NCI-H2107 (cell line): ENCODE measurements around the gene SPAG9.

Experiments
- DNase-seq: peaks from one replicate; lab custom pipeline; 2025; lab: John Stamatoyannopoulos, UW

SPAG9 gene

GRCh38 chr17:50939542-50939794 is 181.2 kb downstream of the SPAG9 start:
- DNase-seq = no peak

DNA sequence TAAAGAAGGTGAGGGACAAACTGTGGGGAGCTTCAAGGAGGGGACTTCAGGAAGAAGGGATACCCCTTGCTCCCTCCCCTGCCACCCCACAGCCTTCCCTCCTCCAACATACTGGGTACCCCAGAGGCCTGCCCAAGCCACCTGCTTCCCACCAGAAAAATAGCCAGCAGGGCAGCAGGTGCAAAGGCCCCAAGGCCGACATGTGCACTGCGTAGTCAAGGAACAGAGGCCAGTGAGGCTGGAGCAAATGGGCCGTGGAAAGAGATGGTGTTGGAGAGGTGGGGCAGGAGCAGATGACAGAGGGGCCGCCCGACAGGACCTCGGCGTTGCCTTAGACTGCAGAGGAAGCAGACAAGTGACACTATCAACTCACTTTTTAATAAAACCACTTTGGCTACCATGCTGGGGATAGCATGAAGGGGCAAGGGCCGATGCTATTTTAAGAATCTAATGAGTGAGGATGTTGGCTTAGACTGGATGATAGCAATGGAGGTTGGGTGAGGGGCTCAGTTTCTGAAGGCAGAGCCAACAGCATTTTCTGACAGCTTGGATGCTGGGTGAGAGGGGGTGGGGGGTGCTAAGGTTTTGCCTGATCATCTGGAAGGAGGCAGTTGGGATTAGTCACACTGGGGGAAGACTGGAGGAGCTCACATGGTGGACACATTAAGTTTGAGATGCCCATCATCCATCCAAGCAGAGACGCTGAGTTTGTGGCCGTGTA is 181.7 kb downstream of the SPAG9 start:
- no peak for DNase-seq

DNA sequence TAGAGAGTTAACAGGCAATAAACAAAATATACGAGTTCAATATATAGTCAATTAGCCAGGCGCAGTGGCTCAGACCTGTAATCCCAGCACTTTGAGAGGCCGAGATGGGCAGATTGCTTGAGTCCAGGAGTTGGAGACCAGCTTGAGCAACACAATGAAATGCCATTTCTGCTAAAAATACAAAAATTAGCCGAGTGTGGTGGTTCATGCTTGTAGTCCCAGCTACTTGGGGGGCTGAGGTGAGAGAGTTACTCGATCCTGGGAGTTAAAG is 184.7 kb downstream of the SPAG9 start:
- no peak for DNase-seq

GRCh38 chr17:50935221-50935995 is 185.3 kb downstream of the SPAG9 start:
- no peak for DNase-seq

DNA sequence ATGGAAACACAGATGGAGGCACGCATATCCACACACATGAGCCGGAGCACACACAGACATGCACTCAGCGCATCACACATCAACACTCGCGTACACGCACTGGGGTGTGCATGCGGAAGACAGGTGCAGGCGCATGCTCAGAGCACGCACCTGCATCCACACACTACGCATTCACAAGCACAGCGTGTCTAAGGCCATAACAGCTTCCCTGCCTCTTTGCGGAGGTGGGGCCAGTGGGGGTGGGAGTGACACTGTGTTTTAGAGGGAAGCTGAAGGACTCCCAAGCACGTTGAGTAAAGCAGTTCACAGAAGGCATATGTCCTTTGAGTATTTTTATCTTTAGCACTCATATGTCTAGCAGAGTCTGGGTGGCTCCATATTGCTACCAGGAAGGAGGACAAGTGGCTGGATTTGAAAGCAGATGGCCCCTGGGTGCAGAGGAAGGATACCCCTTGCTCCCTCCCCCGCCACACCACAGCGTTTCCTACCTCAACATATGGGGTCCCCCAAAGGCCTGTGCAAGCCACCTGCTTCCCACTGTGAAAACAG is 185.9 kb downstream of the SPAG9 start:
- no peak for DNase-seq

- DNase-seq = no peak
Measured at GRCh38 chr17:50934161-50934560, 186.5 kb downstream of the SPAG9 start.

DNA sequence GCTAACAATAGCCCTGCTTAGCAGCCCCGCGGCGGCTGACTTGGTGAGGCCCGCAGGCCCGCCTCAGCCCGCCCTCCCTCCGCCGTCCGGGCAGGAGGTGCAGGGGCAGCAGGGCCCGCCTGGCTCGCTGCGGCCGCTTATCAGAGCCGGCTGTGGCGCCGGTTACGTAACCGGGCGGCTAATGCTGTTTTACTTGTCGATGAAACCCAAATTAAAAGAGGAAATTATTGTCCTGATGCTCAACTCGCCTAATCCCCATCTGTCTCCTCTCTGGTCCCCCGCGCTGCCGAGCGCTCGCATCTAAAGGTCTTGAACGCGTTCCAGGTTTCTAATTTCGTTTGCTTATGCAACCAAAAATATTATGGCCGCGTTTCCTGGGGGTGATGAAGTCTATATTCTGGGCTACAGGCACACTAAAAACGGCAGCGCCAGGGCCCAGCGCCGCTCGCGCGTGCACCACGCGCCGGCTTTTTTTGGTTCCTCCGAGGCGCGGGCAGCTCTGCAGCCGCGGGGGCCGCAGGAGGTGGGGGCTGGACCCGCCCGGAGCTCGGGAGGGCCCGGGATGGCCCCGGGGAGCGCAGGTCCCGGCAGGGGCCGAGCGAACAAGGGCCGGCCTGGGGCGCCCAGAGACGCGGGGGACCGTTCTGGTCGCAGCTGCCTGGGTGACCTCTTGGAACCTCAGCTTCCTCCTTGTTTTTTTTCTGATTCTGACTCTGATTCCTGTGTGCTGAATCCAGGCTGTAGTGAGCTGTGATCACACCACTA is 189.3 kb downstream of the SPAG9 start:
- DNase-seq = peak; percentile 85

DNA sequence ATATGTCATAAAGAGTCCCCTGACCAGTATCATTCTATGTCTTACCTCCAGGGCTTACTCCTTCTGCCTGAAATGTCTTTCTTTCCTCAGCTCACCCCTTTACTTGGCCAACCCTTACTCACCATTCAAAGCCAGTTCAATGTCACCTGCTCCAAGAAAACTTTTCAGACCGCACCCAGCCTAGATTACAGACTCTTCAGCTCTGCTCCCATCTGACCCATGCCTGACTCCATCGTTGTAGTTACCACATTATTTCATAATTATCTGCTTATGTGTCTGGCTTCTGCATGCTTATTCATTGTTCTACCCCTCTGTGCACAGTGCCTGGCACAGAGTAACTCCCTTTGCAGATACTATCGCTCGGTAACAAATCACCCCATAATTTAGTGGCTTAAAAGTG is 192.0 kb downstream of the SPAG9 start:
- DNase-seq = no peak

DNA sequence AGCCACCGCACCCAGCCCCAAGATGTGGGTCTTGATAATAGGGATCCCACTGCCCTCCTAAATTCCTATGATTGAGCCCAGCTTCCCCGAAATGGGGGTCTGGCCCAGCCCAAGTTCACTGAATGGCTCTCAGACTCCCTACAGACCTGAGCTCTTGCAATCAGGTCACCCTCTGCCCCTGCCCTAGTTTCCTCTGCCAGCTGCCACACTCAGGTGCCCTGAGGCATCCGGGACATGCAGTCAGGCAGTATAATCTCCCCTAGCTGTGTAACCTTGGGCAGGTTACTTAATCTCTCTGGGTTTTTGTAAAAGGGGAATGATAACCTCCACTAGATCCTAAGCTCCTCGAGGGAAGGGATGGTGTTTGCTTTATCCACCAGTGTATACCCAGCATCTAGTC is 193.4 kb downstream of the SPAG9 start:
- DNase-seq = no peak

GRCh38 chr17:50926523-50926922 is 194.1 kb downstream of the SPAG9 start:
- DNase-seq = no peak

GRCh38 chr17:50925296-50925891 is 195.3 kb downstream of the SPAG9 start:
- no peak for DNase-seq

- DNase-seq = no peak
Measured at GRCh38 chr17:50924800-50925199, 195.9 kb downstream of the SPAG9 start.

- DNase-seq = no peak
Measured at GRCh38 chr17:50924300-50924699, 196.4 kb downstream of the SPAG9 start.

GRCh38 chr17:50923611-50924010 is 197.1 kb downstream of the SPAG9 start:
- no peak for DNase-seq

GRCh38 chr17:50922721-50923405 is 197.8 kb downstream of the SPAG9 start:
- DNase-seq = no peak

GRCh38 chr17:50922107-50922506 is 198.6 kb downstream of the SPAG9 start:
- no peak for DNase-seq

DNA sequence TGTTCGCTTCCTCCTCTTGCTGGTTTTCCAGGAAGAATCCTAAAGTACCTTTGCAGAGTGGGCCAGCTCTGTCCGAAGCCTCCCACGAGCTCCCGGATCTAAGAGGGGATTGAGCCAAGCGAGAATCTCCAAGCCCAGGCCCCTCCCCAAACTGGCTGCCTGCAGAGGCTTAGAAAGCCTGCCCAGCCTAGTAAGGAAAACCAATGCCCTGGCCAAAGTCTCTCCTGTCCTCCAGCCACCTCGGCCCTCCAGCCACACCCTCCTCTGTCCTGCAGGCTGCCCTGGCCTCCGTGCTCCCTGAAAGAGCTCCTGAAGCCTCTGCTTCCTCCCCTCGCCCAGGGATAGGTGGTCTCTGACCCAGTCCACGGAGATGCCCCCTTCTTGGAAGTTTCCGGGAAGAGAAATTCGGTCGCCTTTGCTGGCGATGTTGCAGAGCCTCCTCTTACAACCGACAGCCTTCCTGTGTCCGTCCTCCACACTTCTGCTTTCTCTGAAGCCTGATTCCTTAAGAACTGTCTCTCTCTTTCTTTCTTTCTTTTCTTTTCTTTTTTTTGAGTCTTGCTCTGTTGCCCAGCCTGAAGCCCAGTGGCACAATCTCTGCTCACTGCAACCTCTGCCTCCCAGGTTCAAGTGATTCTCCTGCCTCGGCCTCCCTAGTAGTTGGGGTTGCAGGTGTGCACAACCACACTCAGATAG is 199.6 kb downstream of the SPAG9 start:
- no peak for DNase-seq

- DNase-seq = no peak
Measured at GRCh38 chr17:50920041-50920410, 200.6 kb downstream of the SPAG9 start.

- DNase-seq = peak; percentile 89
Measured at GRCh38 chr17:50919321-50920040, 201.2 kb downstream of the SPAG9 start.

GRCh38 chr17:50918933-50919296 is 201.8 kb downstream of the SPAG9 start:
- no peak for DNase-seq
